Breast epithelium (tissue), 4 donors: Measurements from ENCODE around the gene ZNF664. TPM values are rescaled to one million over a fixed set of nuclear protein-coding genes. Genes with fewer than 3 reads are reported as not detected.

Source experiments
- DNase-seq, 2 donors: peaks; one replicate each; pipeline ENCODE4 v3.0.0-alpha.2; 2019; ENCODE audit warnings: low spot score in 2 of 2
- H3K27ac ChIP-seq, 2 donors: fragments of 200-600 bp; sonication (generic) in 1 of 2; one replicate each; pipeline ENCODE4 v1.5.1; 2016 to 2019; ENCODE audit warnings: mild to moderate bottlenecking in 1 of 2
- H3K27me3 ChIP-seq, 2 donors: fragments of 200-600 bp; sonication (generic) in 1 of 2; one replicate each; pipeline versions ENCODE4 v1.5.1 to v1.6.0; 2017 to 2019; ENCODE audit warnings: control low read depth in 1 of 2, mild to moderate bottlenecking in 1 of 2
- H3K36me3 ChIP-seq: fragments of 200-600 bp; one replicate; pipeline ENCODE4 v1.5.1; 2019
- H3K4me1 ChIP-seq, 2 donors: fragments of 200-600 bp; sonication (generic); one replicate each; pipeline ENCODE4 v1.5.1; 2016 to 2019; ENCODE audit warnings: control low read depth in 1 of 2
- H3K4me3 ChIP-seq, 3 donors: fragments of 200-600 bp; sonication (generic); 1 replicate in 2 of 3; 2 replicates in 1 of 3; pipeline ENCODE4 v1.5.1; 2016 to 2019; ENCODE audit warnings: mild to moderate bottlenecking in 3 of 3, moderate library complexity in 2 of 3
- H3K9me3 ChIP-seq, 2 donors: fragments of 200-600 bp; sonication (generic) in 1 of 2; one replicate each; pipeline ENCODE4 v1.5.1; 2016 to 2019; ENCODE audit warnings: control low read depth in 1 of 2
- CTCF ChIP-seq, 3 donors: fragments of 450-650 bp; IDR thresholded peaks; one replicate each; pipeline ENCODE4 v1.5.1; 2016 to 2017; ENCODE audit warnings: antibody characterized with exemption in 3 of 3, mild to moderate bottlenecking in 3 of 3, moderate library complexity in 3 of 3
- POLR2A ChIP-seq: fragments of 450-650 bp; IDR thresholded peaks from one replicate; pipeline ENCODE4 v1.6.1; 2016; ENCODE audit warnings: antibody characterized with exemption, mild to moderate bottlenecking, moderate library complexity
- POLR2AphosphoS5 ChIP-seq, 3 donors: sonication (generic); formaldehyde crosslinking; IDR thresholded peaks; one replicate each; pipeline ENCODE4 v1.6.1; 2017; ENCODE audit warnings: antibody characterized with exemption in 3 of 3
- intact Hi-C: fragments of 100-400 bp; cut with DNase I; formaldehyde crosslinking; loops from one replicate; pipeline ENCODE4 v1.15.1; 2023; ENCODE audit warnings: low total_unique reads
- total RNA-seq, 3 donors: library from RNA; depleted of rRNA; stranded (reverse); fragments of >200 nt; gene quantifications; one replicate each; pipeline ENCODE4 v1.1.0, GENCODE V29; 2016

ZNF664 gene
- total RNA-seq, 3 donors from 2014 or later = 78.3 to 113 (median 97.8) TPM

GRCh38 chr12:124033859-124034258, 60.8 kb downstream of the ZNF664 start:
- H3K4me1 ChIP-seq = no peaks in the 10 kb centered on the region
- no peak overlapping the region for H3K4me3 ChIP-seq
- H3K9me3 ChIP-seq = no peaks in the 10 kb centered on the region
- TF ChIP-seq CTCF (IDR thresholded peaks at IDR 0.05) = no peak
- no peak for TF ChIP-seq POLR2A
- no peak for TF ChIP-seq POLR2AphosphoS5 (IDR thresholded peaks at IDR 0.05)
- H3K27me3 ChIP-seq = no peaks in the 10 kb centered on the region
- no peak for DNase-seq
- H3K36me3 ChIP-seq = no peaks in the 10 kb centered on the region
- intact Hi-C loops = loop anchor here (10.0 kb wide), 1 partner anchor 511 kb away; no protein-coding TSS in a partner anchor
- H3K27ac ChIP-seq = no peak overlapping the region

GRCh38 chr12:124034297-124034696, 61.3 kb downstream of the ZNF664 start:
- TF ChIP-seq POLR2A (no peak), POLR2AphosphoS5 (IDR thresholded peaks at IDR 0.05) (no peak), CTCF (IDR thresholded peaks at IDR 0.05) (no peak)
- no peaks in the 10 kb centered on the region for H3K36me3 ChIP-seq
- H3K9me3 ChIP-seq = no peaks in the 10 kb centered on the region
- no peak for DNase-seq
- no peaks in the 10 kb centered on the region for H3K4me1 ChIP-seq
- no peak overlapping the region for H3K27ac ChIP-seq
- intact Hi-C loops = loop anchor here (10.0 kb wide), 1 partner anchor 511 kb away; no protein-coding TSS in a partner anchor
- H3K27me3 ChIP-seq = no peaks in the 10 kb centered on the region
- H3K4me3 ChIP-seq = no peak overlapping the region

GRCh38 chr12:124035163-124035562, 62.1 kb downstream of the ZNF664 start:
- no peak overlapping the region for H3K27ac ChIP-seq
- no peaks in the 10 kb centered on the region for H3K36me3 ChIP-seq
- intact Hi-C loops = loop anchor here (5.0 to 10.0 kb wide), 3 partner anchors 287 to 737 kb away; no protein-coding TSS in a partner anchor
- no peaks in the 10 kb centered on the region for H3K9me3 ChIP-seq
- no peaks in the 10 kb centered on the region for H3K27me3 ChIP-seq
- TF ChIP-seq POLR2A (no peak), CTCF (IDR thresholded peaks at IDR 0.05) (no peak), POLR2AphosphoS5 (IDR thresholded peaks at IDR 0.05) (no peak)
- DNase-seq = no peak
- H3K4me1 ChIP-seq = no peaks in the 10 kb centered on the region
- H3K4me3 ChIP-seq = no peak overlapping the region

- no peak for DNase-seq
- intact Hi-C loops = loop anchor here (5.0 to 10.0 kb wide), 3 partner anchors 286 to 736 kb away; no protein-coding TSS in a partner anchor
- Histone ChIP-seq H3K4me3 (no peak overlapping the region), H3K27ac (no peak overlapping the region), H3K4me1 (no peaks in the 10 kb centered on the region), H3K9me3 (no peaks in the 10 kb centered on the region), H3K27me3 (no peaks in the 10 kb centered on the region), H3K36me3 (no peaks in the 10 kb centered on the region)
- TF ChIP-seq POLR2AphosphoS5 (IDR thresholded peaks at IDR 0.05) = no peak
- TF ChIP-seq CTCF (IDR thresholded peaks at IDR 0.05) = no peak
- no peak for TF ChIP-seq POLR2A
Measured at GRCh38 chr12:124036171-124036598, 63.2 kb downstream of the ZNF664 start.

- TF ChIP-seq CTCF (IDR thresholded peaks at IDR 0.05) = peak; percentile 88 to 93 (median 89)
- TF ChIP-seq POLR2AphosphoS5 (IDR thresholded peaks at IDR 0.05) = no peak
- no peak for TF ChIP-seq POLR2A
- Histone ChIP-seq H3K4me1 (no peaks in the 10 kb centered on the region), H3K27me3 (no peaks in the 10 kb centered on the region), H3K27ac (no peak overlapping the region), H3K4me3 (no peak overlapping the region), H3K36me3 (no peaks in the 10 kb centered on the region), H3K9me3 (no peaks in the 10 kb centered on the region)
- DNase-seq = no peak
- intact Hi-C loops = loop anchor here (5.0 to 10.0 kb wide), 3 partner anchors 286 to 736 kb away; no protein-coding TSS in a partner anchor
Measured at GRCh38 chr12:124036657-124037109, 63.7 kb downstream of the ZNF664 start.
